Measurements from ENCODE around the gene FNTB. TPM values are rescaled to one million over a fixed set of nuclear protein-coding genes. Genes with fewer than 3 reads are reported as not detected.

Gene FNTB
- total RNA-seq, 2 donors from 2014 or later, result 17.2 to 21.3 TPM

- Mint-ChIP-seq H3K27me3 (ENCODE audit: insufficient read depth) (no peaks in the 10 kb centered on the region), H3K9me3 (no peaks in the 10 kb centered on the region), H3K4me1 (no peaks in the 10 kb centered on the region), H3K27ac (no peak overlapping the region), H3K36me3 (ENCODE audit: low read depth) (peaks cover 29% of the 10 kb centered on the region), H3K4me3 (no peak overlapping the region)
- DNase-seq, result no peak
- Histone ChIP-seq H3K4me1 (ENCODE audit: control insufficient read depth, insufficient read depth, low read length) (no peaks in the 10 kb centered on the region), H3K36me3 (ENCODE audit: control insufficient read depth, insufficient read depth, low read length) (peaks cover 41% of the 10 kb centered on the region), H3K9me3 (ENCODE audit: control insufficient read depth, low read length) (peaks cover 4% of the 10 kb centered on the region), H3K27ac (ENCODE audit: low read depth, low read length) (no peak overlapping the region), H3K27me3 (ENCODE audit: control insufficient read depth, insufficient read depth, low read length, poor library complexity, severe bottlenecking) (no peaks in the 10 kb centered on the region), H3K4me3 (ENCODE audit: low read length) (no peak overlapping the region), H3K9ac (ENCODE audit: extremely low read depth, low read length, poor library complexity, severe bottlenecking) (no peak overlapping the region)
- no peak for TF ChIP-seq CTCF (conservative IDR thresholded peaks at IDR 0.05)
- 92% methylated on average over 3 of the region's 3 CpGs; no CpG with 5 or more reads in 1 of the 2 experiments for WGBS, 2 experiments (ENCODE audit: insufficient coverage in 1 of 2, insufficient read length in 1 of 2)
These were observed 84.8 kb downstream of the FNTB start for GRCh38 chr14:65071544-65071943.

- H3K4me1 Mint-ChIP-seq, result no peaks in the 10 kb centered on the region
- no peaks in the 10 kb centered on the region for H3K9me3 Mint-ChIP-seq
- H3K36me3 Mint-ChIP-seq (ENCODE audit: low read depth), result peaks cover 31% of the 10 kb centered on the region
- H3K27me3 Mint-ChIP-seq (ENCODE audit: insufficient read depth), result no peaks in the 10 kb centered on the region
- no peak overlapping the region for H3K27ac Mint-ChIP-seq
- Histone ChIP-seq H3K27ac (ENCODE audit: low read depth, low read length) (no peak overlapping the region), H3K9me3 (ENCODE audit: control insufficient read depth, low read length) (peaks cover 2% of the 10 kb centered on the region), H3K4me1 (ENCODE audit: control insufficient read depth, insufficient read depth, low read length) (no peaks in the 10 kb centered on the region), H3K4me3 (ENCODE audit: low read length) (no peak overlapping the region), H3K27me3 (ENCODE audit: control insufficient read depth, insufficient read depth, low read length, poor library complexity, severe bottlenecking) (no peaks in the 10 kb centered on the region), H3K9ac (ENCODE audit: extremely low read depth, low read length, poor library complexity, severe bottlenecking) (no peak overlapping the region), H3K36me3 (ENCODE audit: control insufficient read depth, insufficient read depth, low read length) (peaks cover 48% of the 10 kb centered on the region)
- no peak for TF ChIP-seq CTCF (conservative IDR thresholded peaks at IDR 0.05)
- 88 to 100% methylated on average over 1 to 6 of the region's 6 CpGs for WGBS, 2 experiments (ENCODE audit: insufficient coverage in 1 of 2, insufficient read length in 1 of 2)
- H3K4me3 Mint-ChIP-seq, result no peak overlapping the region
- no peak for DNase-seq
These were observed 85.6 kb downstream of the FNTB start for GRCh38 chr14:65072256-65072655.

GRCh38 chr14:65072937-65073336 is 86.2 kb downstream of the FNTB start:
- no peak for TF ChIP-seq CTCF (conservative IDR thresholded peaks at IDR 0.05)
- Histone ChIP-seq H3K4me3 (ENCODE audit: low read length) (no peak overlapping the region), H3K9ac (ENCODE audit: extremely low read depth, low read length, poor library complexity, severe bottlenecking) (no peak overlapping the region), H3K27me3 (ENCODE audit: control insufficient read depth, insufficient read depth, low read length, poor library complexity, severe bottlenecking) (no peaks in the 10 kb centered on the region), H3K36me3 (ENCODE audit: control insufficient read depth, insufficient read depth, low read length) (peaks cover 54% of the 10 kb centered on the region), H3K9me3 (ENCODE audit: control insufficient read depth, low read length) (no peaks in the 10 kb centered on the region), H3K4me1 (ENCODE audit: control insufficient read depth, insufficient read depth, low read length) (no peaks in the 10 kb centered on the region), H3K27ac (ENCODE audit: low read depth, low read length) (no peak overlapping the region)
- Mint-ChIP-seq H3K9me3 (no peaks in the 10 kb centered on the region), H3K4me3 (no peak overlapping the region), H3K36me3 (ENCODE audit: low read depth) (peaks cover 33% of the 10 kb centered on the region), H3K27ac (no peak overlapping the region), H3K4me1 (no peaks in the 10 kb centered on the region), H3K27me3 (ENCODE audit: insufficient read depth) (no peaks in the 10 kb centered on the region)
- no peak for DNase-seq
- 94% methylated on average over 1 of the region's 1 CpG; no CpG with 5 or more reads in 1 of the 2 experiments for WGBS, 2 experiments (ENCODE audit: insufficient coverage in 1 of 2, insufficient read length in 1 of 2)

All from endodermal cell (in vitro differentiated cells).